ENCODE results near the gene MAGEA8. TPM values are rescaled to one million over a fixed set of nuclear protein-coding genes. Genes with fewer than 3 reads are reported as not detected.

The MAGEA8 gene
- total RNA-seq, 1 donor from 2014 or later = not detected

DNA sequence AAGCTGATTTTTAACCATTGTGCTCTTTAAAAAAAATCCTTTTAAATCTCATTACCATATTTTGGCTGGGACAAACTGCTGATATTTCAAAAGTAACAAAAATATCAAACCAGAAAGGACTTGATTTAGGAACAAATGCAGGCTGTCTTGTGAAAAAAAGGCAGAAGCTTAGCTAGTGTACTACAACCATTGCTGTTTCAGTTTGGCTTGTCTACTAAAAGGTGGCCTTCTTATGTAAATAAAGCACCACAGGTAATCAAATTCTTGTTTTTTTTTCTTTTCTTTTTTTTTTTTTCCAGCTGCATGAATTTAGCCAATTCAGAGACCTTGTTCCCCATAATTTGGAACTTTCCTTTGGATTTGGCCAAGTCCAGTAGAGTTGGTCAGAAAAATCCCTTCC is 43.8 kb upstream of the MAGEA8 start:
- Histone ChIP-seq H3K27ac (ENCODE audit: low read depth, low read length) (no peak overlapping the region), H3K27me3 (ENCODE audit: insufficient read depth, low read length) (no peaks in the 10 kb centered on the region), H3K36me3 (ENCODE audit: insufficient read depth, low read length) (no peaks in the 10 kb centered on the region), H3K4me2 (ENCODE audit: low read length) (no peak overlapping the region), H4K20me1 (ENCODE audit: insufficient read depth, low read length) (no peaks in the 10 kb centered on the region), H3K9me3 (ENCODE audit: insufficient read depth, low read depth, low read length) (no peaks in the 10 kb centered on the region), H3K4me1 (ENCODE audit: insufficient read depth, low read length) (no peaks in the 10 kb centered on the region), H2AFZ (ENCODE audit: low read depth, low read length) (no peak overlapping the region), H3K9ac (ENCODE audit: low read length) (no peak overlapping the region), H3K79me2 (ENCODE audit: insufficient read depth, low read length) (no peaks in the 10 kb centered on the region), H3K4me3 (ENCODE audit: insufficient read depth, low read depth, low read length) (no peak overlapping the region)
- Mint-ChIP-seq H3K4me1 (ENCODE audit: low read depth, unreplicated experiment) (peaks cover 2% of the 10 kb centered on the region), H3K27me3 (ENCODE audit: low read depth, unreplicated experiment) (no peaks in the 10 kb centered on the region), H3K9me3 (ENCODE audit: unreplicated experiment) (no peaks in the 10 kb centered on the region), H3K4me3 (ENCODE audit: unreplicated experiment) (no peak overlapping the region), H3K36me3 (ENCODE audit: low read depth, unreplicated experiment) (no peaks in the 10 kb centered on the region), H3K27ac (ENCODE audit: unreplicated experiment) (no peak overlapping the region)
- TF ChIP-seq, protein P1, sequence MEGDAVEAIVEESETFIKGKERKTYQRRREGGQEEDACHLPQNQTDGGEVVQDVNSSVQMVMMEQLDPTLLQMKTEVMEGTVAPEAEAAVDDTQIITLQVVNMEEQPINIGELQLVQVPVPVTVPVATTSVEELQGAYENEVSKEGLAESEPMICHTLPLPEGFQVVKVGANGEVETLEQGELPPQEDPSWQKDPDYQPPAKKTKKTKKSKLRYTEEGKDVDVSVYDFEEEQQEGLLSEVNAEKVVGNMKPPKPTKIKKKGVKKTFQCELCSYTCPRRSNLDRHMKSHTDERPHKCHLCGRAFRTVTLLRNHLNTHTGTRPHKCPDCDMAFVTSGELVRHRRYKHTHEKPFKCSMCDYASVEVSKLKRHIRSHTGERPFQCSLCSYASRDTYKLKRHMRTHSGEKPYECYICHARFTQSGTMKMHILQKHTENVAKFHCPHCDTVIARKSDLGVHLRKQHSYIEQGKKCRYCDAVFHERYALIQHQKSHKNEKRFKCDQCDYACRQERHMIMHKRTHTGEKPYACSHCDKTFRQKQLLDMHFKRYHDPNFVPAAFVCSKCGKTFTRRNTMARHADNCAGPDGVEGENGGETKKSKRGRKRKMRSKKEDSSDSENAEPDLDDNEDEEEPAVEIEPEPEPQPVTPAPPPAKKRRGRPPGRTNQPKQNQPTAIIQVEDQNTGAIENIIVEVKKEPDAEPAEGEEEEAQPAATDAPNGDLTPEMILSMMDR (IDR thresholded peaks at IDR 0.05; ENCODE audit: insufficient read depth, low read depth, low read length) = no peak
- TF ChIP-seq EZH2 (IDR thresholded peaks at IDR 0.05; ENCODE audit: insufficient read depth, low read length) = no peak
- FAIRE-seq (peak; percentile 45), DNase-seq (ENCODE audit: low read depth) (no peak)

DNA sequence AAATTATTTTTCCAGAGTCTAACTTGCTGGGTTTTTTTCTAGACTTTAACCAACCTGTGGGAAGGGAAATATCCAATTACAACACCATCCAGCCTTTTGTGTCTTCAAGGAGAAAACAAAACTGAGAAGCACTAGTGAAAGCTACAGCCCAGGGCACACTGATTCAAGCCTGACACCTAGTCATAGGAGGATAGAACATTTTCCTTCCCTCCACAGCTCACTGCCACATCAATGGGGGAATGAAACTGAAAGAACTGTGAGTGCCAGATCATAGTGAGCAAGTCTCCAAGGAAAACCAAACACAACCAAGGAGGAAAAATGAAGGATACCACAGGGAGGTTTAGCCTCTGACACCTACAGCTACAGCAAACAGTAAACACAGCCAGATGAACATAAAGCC is 43.3 kb upstream of the MAGEA8 start:
- FAIRE-seq (peak; percentile 9), DNase-seq (ENCODE audit: low read depth) (no peak)
- Mint-ChIP-seq H3K4me1 (ENCODE audit: low read depth, unreplicated experiment) (peaks cover 2% of the 10 kb centered on the region), H3K4me3 (ENCODE audit: unreplicated experiment) (peak overlapping the region; percentile 10), H3K27me3 (ENCODE audit: low read depth, unreplicated experiment) (no peaks in the 10 kb centered on the region), H3K27ac (ENCODE audit: unreplicated experiment) (peak overlapping the region; percentile 11), H3K9me3 (ENCODE audit: unreplicated experiment) (no peaks in the 10 kb centered on the region), H3K36me3 (ENCODE audit: low read depth, unreplicated experiment) (no peaks in the 10 kb centered on the region)
- Histone ChIP-seq H3K4me1 (ENCODE audit: insufficient read depth, low read length) (no peaks in the 10 kb centered on the region), H3K4me2 (ENCODE audit: low read length) (no peak overlapping the region), H4K20me1 (ENCODE audit: insufficient read depth, low read length) (no peaks in the 10 kb centered on the region), H3K36me3 (ENCODE audit: insufficient read depth, low read length) (no peaks in the 10 kb centered on the region), H2AFZ (ENCODE audit: low read depth, low read length) (no peak overlapping the region), H3K9me3 (ENCODE audit: insufficient read depth, low read depth, low read length) (no peaks in the 10 kb centered on the region), H3K79me2 (ENCODE audit: insufficient read depth, low read length) (no peaks in the 10 kb centered on the region), H3K9ac (ENCODE audit: low read length) (no peak overlapping the region), H3K27me3 (ENCODE audit: insufficient read depth, low read length) (no peaks in the 10 kb centered on the region), H3K4me3 (ENCODE audit: insufficient read depth, low read depth, low read length) (no peak overlapping the region), H3K27ac (ENCODE audit: low read depth, low read length) (no peak overlapping the region)
- TF ChIP-seq, protein P1 (IDR thresholded peaks at IDR 0.05; ENCODE audit: insufficient read depth, low read depth, low read length) = no peak
- no peak for TF ChIP-seq EZH2 (IDR thresholded peaks at IDR 0.05; ENCODE audit: insufficient read depth, low read length)

DNA sequence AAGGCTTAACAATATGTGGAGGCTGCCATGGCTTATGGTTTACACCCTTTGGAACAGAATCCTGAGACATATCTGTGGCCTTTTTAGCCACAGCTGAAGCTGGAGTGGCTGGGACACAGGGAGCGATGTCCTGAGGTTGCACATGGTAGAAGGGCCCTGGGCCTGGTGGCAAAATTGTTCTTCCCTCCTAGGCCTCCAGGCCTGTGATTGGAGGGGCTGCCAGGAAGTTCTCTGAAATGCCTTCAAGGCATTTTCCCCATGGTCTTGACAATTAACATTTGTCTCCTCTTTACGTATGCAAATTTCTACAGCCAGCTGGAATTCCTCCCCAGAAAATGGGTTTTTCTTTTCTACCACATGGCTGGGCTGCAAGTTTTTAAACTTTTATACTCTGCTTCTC is 39.1 kb upstream of the MAGEA8 start:
- no peaks in the 10 kb centered on the region for H3K36me3 Mint-ChIP-seq (ENCODE audit: low read depth, unreplicated experiment)
- DNase-seq (ENCODE audit: low read depth) (no peak), FAIRE-seq (no peak)
- Histone ChIP-seq H3K4me1 (ENCODE audit: insufficient read depth, low read length) (no peaks in the 10 kb centered on the region), H3K4me2 (ENCODE audit: low read length) (no peak overlapping the region), H2AFZ (ENCODE audit: low read depth, low read length) (no peak overlapping the region), H3K36me3 (ENCODE audit: insufficient read depth, low read length) (no peaks in the 10 kb centered on the region), H3K4me3 (ENCODE audit: insufficient read depth, low read depth, low read length) (no peak overlapping the region), H3K79me2 (ENCODE audit: insufficient read depth, low read length) (no peaks in the 10 kb centered on the region), H3K9ac (ENCODE audit: low read length) (no peak overlapping the region), H3K27ac (ENCODE audit: low read depth, low read length) (no peak overlapping the region), H3K9me3 (ENCODE audit: insufficient read depth, low read depth, low read length) (no peaks in the 10 kb centered on the region), H4K20me1 (ENCODE audit: insufficient read depth, low read length) (no peaks in the 10 kb centered on the region), H3K27me3 (ENCODE audit: insufficient read depth, low read length) (no peaks in the 10 kb centered on the region)
- TF ChIP-seq EZH2 (IDR thresholded peaks at IDR 0.05; ENCODE audit: insufficient read depth, low read length) = no peak
- TF ChIP-seq, protein P1 (IDR thresholded peaks at IDR 0.05; ENCODE audit: insufficient read depth, low read depth, low read length) = no peak
- no peaks in the 10 kb centered on the region for H3K9me3 Mint-ChIP-seq (ENCODE audit: unreplicated experiment)
- peaks cover 2% of the 10 kb centered on the region for H3K4me1 Mint-ChIP-seq (ENCODE audit: low read depth, unreplicated experiment)
- no peak overlapping the region for H3K4me3 Mint-ChIP-seq (ENCODE audit: unreplicated experiment)
- H3K27me3 Mint-ChIP-seq (ENCODE audit: low read depth, unreplicated experiment) = no peaks in the 10 kb centered on the region
- H3K27ac Mint-ChIP-seq (ENCODE audit: unreplicated experiment) = no peak overlapping the region

Data from astrocyte (in vitro differentiated cells and primary cell).